ENCODE measurements around the gene C5orf15.

The C5orf15 gene

GRCh38 chr5:133995341-133995740 is 26.9 kb upstream of the C5orf15 start:
- no peak overlapping the region for H3K27ac ChIP-seq (ENCODE audit: low read length)
- peaks cover 42% of the 10 kb centered on the region for H3K36me3 ChIP-seq (ENCODE audit: insufficient read depth, low read length)
- H3K9ac ChIP-seq (ENCODE audit: low read depth, low read length): no peak overlapping the region

GRCh38 chr5:133994990-133995333 is 26.5 kb upstream of the C5orf15 start:
- no peak overlapping the region for H3K27ac ChIP-seq (ENCODE audit: low read length)

More at GRCh38 chr5:133995341-133995740, 26.9 kb upstream of the C5orf15 start:
- Histone ChIP-seq H3K4me3 (ENCODE audit: low read depth in 1 of 2, low read length in 2 of 2) (no peak overlapping the region), H2AFZ (ENCODE audit: low read depth, low read length) (no peak overlapping the region), H3K4me1 (ENCODE audit: insufficient read depth, low read length) (peaks cover 17% of the 10 kb centered on the region), H3K79me2 (ENCODE audit: insufficient read depth, low read length) (peaks cover 97% of the 10 kb centered on the region), H3K27me3 (ENCODE audit: insufficient read depth, low read length, poor library complexity) (no peaks in the 10 kb centered on the region), H3K9me3 (ENCODE audit: insufficient read depth, low read length, severe bottlenecking) (no peaks in the 10 kb centered on the region), H3K4me2 (ENCODE audit: insufficient read depth, low read length) (no peak overlapping the region), H4K20me1 (ENCODE audit: insufficient read depth, low read length) (peaks cover 87% of the 10 kb centered on the region)
- TF ChIP-seq CTCF (IDR thresholded peaks at IDR 0.05; ENCODE audit: borderline replicate concordance, extremely low read depth, low read length, poor library complexity, severe bottlenecking) (no peak), EZH2 (IDR thresholded peaks at IDR 0.05; ENCODE audit: borderline replicate concordance, low read depth, low read length, severe bottlenecking) (no peak)
- no peak for DNase-seq
- ATAC-seq (ENCODE audit: insufficient read depth, low read depth): 0 out of 3 replicates have a peak, but pooled peaks have one; percentile 15

GRCh38 chr5:133994297-133994989 is 26.0 kb upstream of the C5orf15 start:
- DNase-seq (no peak), ATAC-seq (ENCODE audit: insufficient read depth, low read depth) (no peak)
- Histone ChIP-seq H3K9ac (ENCODE audit: low read depth, low read length) (no peak overlapping the region), H3K4me3 (ENCODE audit: low read depth in 1 of 2, low read length in 2 of 2) (no peak overlapping the region), H2AFZ (ENCODE audit: low read depth, low read length) (no peak overlapping the region), H3K27me3 (ENCODE audit: insufficient read depth, low read length, poor library complexity) (no peaks in the 10 kb centered on the region), H3K9me3 (ENCODE audit: insufficient read depth, low read length, severe bottlenecking) (no peaks in the 10 kb centered on the region), H3K79me2 (ENCODE audit: insufficient read depth, low read length) (peaks cover 94% of the 10 kb centered on the region), H3K4me2 (ENCODE audit: insufficient read depth, low read length) (no peak overlapping the region), H3K4me1 (ENCODE audit: insufficient read depth, low read length) (peaks cover 13% of the 10 kb centered on the region), H4K20me1 (ENCODE audit: insufficient read depth, low read length) (peaks cover 83% of the 10 kb centered on the region), H3K36me3 (ENCODE audit: insufficient read depth, low read length) (peaks cover 46% of the 10 kb centered on the region), H3K27ac (ENCODE audit: low read length) (0 out of 2 replicates have a peak overlapping the region, but pooled peaks have one; percentile 16)
- TF ChIP-seq EZH2 (IDR thresholded peaks at IDR 0.05; ENCODE audit: borderline replicate concordance, low read depth, low read length, severe bottlenecking) (no peak), CTCF (IDR thresholded peaks at IDR 0.05; ENCODE audit: borderline replicate concordance, extremely low read depth, low read length, poor library complexity, severe bottlenecking) (no peak)

More at GRCh38 chr5:133994990-133995333, 26.5 kb upstream of the C5orf15 start:
- H3K9ac ChIP-seq (ENCODE audit: low read depth, low read length): no peak overlapping the region
- ATAC-seq (ENCODE audit: insufficient read depth, low read depth): no peak
- H3K27me3 ChIP-seq (ENCODE audit: insufficient read depth, low read length, poor library complexity): no peaks in the 10 kb centered on the region
- H3K9me3 ChIP-seq (ENCODE audit: insufficient read depth, low read length, severe bottlenecking): no peaks in the 10 kb centered on the region
- no peak overlapping the region for H3K4me2 ChIP-seq (ENCODE audit: insufficient read depth, low read length)
- H3K4me3 ChIP-seq (ENCODE audit: low read depth in 1 of 2, low read length in 2 of 2): no peak overlapping the region
- H3K36me3 ChIP-seq (ENCODE audit: insufficient read depth, low read length): peaks cover 43% of the 10 kb centered on the region
- H3K79me2 ChIP-seq (ENCODE audit: insufficient read depth, low read length): peaks cover 97% of the 10 kb centered on the region
- no peak for DNase-seq
- H3K4me1 ChIP-seq (ENCODE audit: insufficient read depth, low read length): peaks cover 13% of the 10 kb centered on the region
- peaks cover 87% of the 10 kb centered on the region for H4K20me1 ChIP-seq (ENCODE audit: insufficient read depth, low read length)
- TF ChIP-seq CTCF (IDR thresholded peaks at IDR 0.05; ENCODE audit: borderline replicate concordance, extremely low read depth, low read length, poor library complexity, severe bottlenecking) (no peak), EZH2 (IDR thresholded peaks at IDR 0.05; ENCODE audit: borderline replicate concordance, low read depth, low read length, severe bottlenecking) (no peak)
- H2AFZ ChIP-seq (ENCODE audit: low read depth, low read length): no peak overlapping the region
